Skeletal muscle satellite cell (primary cell): Measurements from ENCODE around the gene LRRC3C.

ENCODE experiments used
- H3K27me3 ChIP-seq: 2 replicates; pipeline ENCODE4 v1.7.0; 2013; ENCODE audit warnings: low read length; ENCODE audit not compliant: control insufficient read depth, insufficient read depth
- H3K36me3 ChIP-seq: 2 replicates; pipeline ENCODE4 v1.7.0; 2013; ENCODE audit warnings: mild to moderate bottlenecking, control low read depth, low read length; ENCODE audit not compliant: insufficient read depth
- H3K4me1 ChIP-seq: 2 replicates; pipeline ENCODE4 v1.7.0; 2013; ENCODE audit warnings: low read length; ENCODE audit not compliant: control insufficient read depth, insufficient read depth
- H3K4me2 ChIP-seq: 2 replicates; pipeline ENCODE4 v1.7.0; 2013; ENCODE audit warnings: mild to moderate bottlenecking, low read length
- H3K4me3 ChIP-seq: 2 replicates; pipeline ENCODE4 v1.7.0; 2013; ENCODE audit warnings: low read length
- H3K9ac ChIP-seq: 2 replicates; pipeline ENCODE4 v1.7.0; 2013; ENCODE audit warnings: mild to moderate bottlenecking, low read depth, low read length, moderate library complexity
- H3K9me3 ChIP-seq: replicated peaks from 2 replicates; pipeline ENCODE4 v1.7.0; 2013; ENCODE audit warnings: mild to moderate bottlenecking, control low read depth, low read length

Gene LRRC3C

GRCh38 chr17:39988206-39988810, 60.8 kb downstream of the LRRC3C start:
- no peak overlapping the region for H3K9ac ChIP-seq
- H3K4me3 ChIP-seq = no peak overlapping the region
- no peak overlapping the region for H3K4me2 ChIP-seq
- peaks cover 91% of the 10 kb centered on the region for H3K36me3 ChIP-seq
- no peaks in the 10 kb centered on the region for H3K27me3 ChIP-seq
- no peaks in the 10 kb centered on the region for H3K9me3 ChIP-seq
- H3K4me1 ChIP-seq = no peaks in the 10 kb centered on the region

- Histone ChIP-seq H3K27me3 (no peaks in the 10 kb centered on the region), H3K9me3 (no peaks in the 10 kb centered on the region), H3K4me1 (no peaks in the 10 kb centered on the region), H3K4me3 (no peak overlapping the region), H3K36me3 (peaks cover 86% of the 10 kb centered on the region), H3K4me2 (no peak overlapping the region), H3K9ac (no peak overlapping the region)
Observed at GRCh38 chr17:39994448-39994847, 66.9 kb downstream of the LRRC3C start.
